Effector memory CD4-positive, alpha-beta T cell (primary cell): Measurements from ENCODE around the gene SPCS1.

Experiments
- DNase-seq, 3 donors: peaks; one replicate each; pipeline ENCODE4 v3.0.0-alpha.2; 2020
- H3K27ac ChIP-seq: 2 replicates; pipeline ENCODE4 v1.7.0; 2013; ENCODE audit warnings: mild to moderate bottlenecking, low read length, moderate library complexity; ENCODE audit not compliant: insufficient read depth, poor library complexity, severe bottlenecking
- H3K27me3 ChIP-seq: replicated peaks from 2 replicates; pipeline ENCODE4 v1.7.0; 2013; ENCODE audit warnings: mild to moderate bottlenecking, low read length; ENCODE audit not compliant: insufficient read depth, control insufficient read depth, poor library complexity, severe bottlenecking
- H3K36me3 ChIP-seq: 2 replicates; pipeline ENCODE4 v1.7.0; 2013; ENCODE audit warnings: mild to moderate bottlenecking, low read length, moderate library complexity; ENCODE audit not compliant: control insufficient read depth, insufficient read depth
- H3K4me1 ChIP-seq: 2 replicates; pipeline ENCODE4 v1.7.0; 2013; ENCODE audit warnings: low read length, mild to moderate bottlenecking; ENCODE audit not compliant: control insufficient read depth, insufficient read depth, poor library complexity, severe bottlenecking
- H3K4me3 ChIP-seq: 2 replicates; pipeline ENCODE4 v1.7.0; 2013; ENCODE audit warnings: low read length, low read depth, mild to moderate bottlenecking; ENCODE audit not compliant: insufficient read depth, poor library complexity, severe bottlenecking
- H3K9me3 ChIP-seq: 2 replicates; pipeline ENCODE4 v1.7.0; 2013; ENCODE audit warnings: mild to moderate bottlenecking, low read length, moderate library complexity; ENCODE audit not compliant: control insufficient read depth

The SPCS1 gene

GRCh38 chr3:52694528-52695189, 11.2 kb upstream of the SPCS1 start:
- Histone ChIP-seq H3K4me3 (no peak overlapping the region), H3K27me3 (no peaks in the 10 kb centered on the region), H3K4me1 (no peaks in the 10 kb centered on the region), H3K36me3 (peaks cover 81% of the 10 kb centered on the region), H3K27ac (no peak overlapping the region), H3K9me3 (no peaks in the 10 kb centered on the region)
- no peak for DNase-seq

GRCh38 chr3:52695798-52696671, 9.9 kb upstream of the SPCS1 start:
- no peaks in the 10 kb centered on the region for H3K4me1 ChIP-seq
- no peak for DNase-seq
- H3K27me3 ChIP-seq, result no peaks in the 10 kb centered on the region
- H3K27ac ChIP-seq, result no peak overlapping the region
- H3K4me3 ChIP-seq, result no peak overlapping the region
- H3K36me3 ChIP-seq, result peaks cover 71% of the 10 kb centered on the region
- no peaks in the 10 kb centered on the region for H3K9me3 ChIP-seq

DNA sequence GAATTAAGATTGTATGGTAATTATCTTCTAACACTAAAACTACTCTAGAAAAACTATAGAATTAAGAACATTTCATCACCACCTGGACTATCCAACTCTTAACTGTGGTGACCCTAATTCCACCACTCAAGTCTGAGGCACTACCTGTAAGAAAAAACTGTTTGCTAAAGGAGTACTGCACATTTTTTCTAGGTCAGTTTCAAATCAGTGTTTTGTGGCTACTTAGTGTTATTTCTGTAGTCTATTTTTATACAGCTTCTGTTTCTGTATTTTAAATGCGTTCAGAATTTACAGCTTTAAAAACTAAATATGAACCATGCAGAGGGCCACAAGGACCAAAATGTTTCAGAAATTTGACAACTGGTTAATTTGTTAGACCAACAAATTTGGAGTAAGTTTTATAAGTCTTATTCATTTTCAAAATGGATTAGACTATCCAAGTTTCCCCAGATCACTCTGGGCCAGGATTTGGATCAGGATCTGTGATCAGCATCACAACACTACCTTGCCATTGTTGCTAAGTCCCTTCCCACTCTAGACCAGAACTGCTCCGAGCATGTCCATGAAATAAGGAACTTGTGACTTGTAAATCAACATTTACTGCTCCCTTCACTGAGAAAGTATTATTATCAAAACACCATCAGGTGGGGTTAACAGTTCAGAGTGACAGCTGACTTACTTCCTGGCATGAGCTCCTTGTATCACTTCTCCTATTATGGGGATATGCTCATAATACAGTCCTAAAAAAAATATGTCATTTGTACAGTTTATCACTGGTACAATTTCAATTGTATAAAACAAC, 8.9 kb upstream of the SPCS1 start:
- Histone ChIP-seq H3K36me3 (peaks cover 61% of the 10 kb centered on the region), H3K4me1 (no peaks in the 10 kb centered on the region), H3K4me3 (no peak overlapping the region), H3K27ac (no peak overlapping the region), H3K9me3 (no peaks in the 10 kb centered on the region), H3K27me3 (no peaks in the 10 kb centered on the region)
- DNase-seq, result no peak

- no peaks in the 10 kb centered on the region for H3K4me1 ChIP-seq
- H3K9me3 ChIP-seq, result no peaks in the 10 kb centered on the region
- no peak overlapping the region for H3K4me3 ChIP-seq
- H3K27ac ChIP-seq, result no peak overlapping the region
- peaks cover 55% of the 10 kb centered on the region for H3K36me3 ChIP-seq
- DNase-seq, result no peak
- no peaks in the 10 kb centered on the region for H3K27me3 ChIP-seq
Measured at GRCh38 chr3:52697632-52697965, 8.3 kb upstream of the SPCS1 start.

DNA sequence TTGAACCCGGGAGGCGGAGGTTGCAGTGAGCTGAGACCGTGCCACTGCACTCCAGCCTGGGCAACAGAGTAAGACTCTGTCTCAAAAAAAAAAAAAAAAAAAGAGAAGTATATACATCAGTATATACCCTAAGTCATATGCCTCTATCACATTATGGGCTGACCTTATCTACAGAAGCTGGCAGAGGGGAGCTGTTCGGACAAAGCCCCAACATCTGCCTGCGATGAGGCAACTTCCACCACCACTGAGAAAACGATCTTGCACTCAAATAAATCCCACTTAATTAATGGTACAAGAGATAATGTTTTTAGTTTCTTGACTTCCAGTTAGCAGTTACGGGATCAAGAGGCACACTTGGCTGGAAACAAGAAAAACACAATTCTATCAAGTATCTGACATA, 2.6 kb upstream of the SPCS1 start:
- no peak for DNase-seq
- Histone ChIP-seq H3K4me3 (no peak overlapping the region), H3K27me3 (no peaks in the 10 kb centered on the region), H3K27ac (no peak overlapping the region), H3K4me1 (peaks cover 20% of the 10 kb centered on the region), H3K9me3 (no peaks in the 10 kb centered on the region), H3K36me3 (peaks cover 12% of the 10 kb centered on the region)

GRCh38 chr3:52704611-52705437, 1.1 kb upstream of the SPCS1 start:
- H3K4me1 ChIP-seq, result peaks cover 20% of the 10 kb centered on the region
- peak overlapping the region; percentile 90 for H3K4me3 ChIP-seq
- peaks cover 12% of the 10 kb centered on the region for H3K36me3 ChIP-seq
- peak overlapping the region; percentile 92 for H3K27ac ChIP-seq
- H3K27me3 ChIP-seq, result no peaks in the 10 kb centered on the region
- H3K9me3 ChIP-seq, result no peaks in the 10 kb centered on the region
- DNase-seq, result no peak

DNA sequence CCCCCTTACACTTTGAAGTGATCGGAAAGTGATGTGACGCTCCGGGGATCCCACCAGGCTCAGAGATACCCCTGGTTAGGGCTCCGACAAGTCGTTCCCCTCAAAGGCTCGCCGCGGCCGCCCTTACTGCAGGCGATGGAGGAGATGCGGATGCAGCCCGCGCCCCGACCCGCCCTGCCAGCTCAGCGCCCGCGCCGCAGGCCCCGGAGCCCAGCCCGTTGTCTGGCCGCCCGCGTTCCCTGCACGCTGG, 543 bp upstream of the SPCS1 start:
- peak overlapping the region; percentile 90 for H3K4me3 ChIP-seq
- no peaks in the 10 kb centered on the region for H3K27me3 ChIP-seq
- no peaks in the 10 kb centered on the region for H3K9me3 ChIP-seq
- peaks cover 20% of the 10 kb centered on the region for H3K4me1 ChIP-seq
- H3K27ac ChIP-seq, result peak overlapping the region; percentile 92
- no peak for DNase-seq
- H3K36me3 ChIP-seq, result peaks cover 10% of the 10 kb centered on the region

GRCh38 chr3:52707585-52707984, 1.7 kb downstream of the SPCS1 start:
- peak overlapping the region; percentile 29 for H3K27ac ChIP-seq

GRCh38 chr3:52710512-52710911, 4.6 kb downstream of the SPCS1 start:
- peaks cover 12% of the 10 kb centered on the region for H3K4me1 ChIP-seq
- no peaks in the 10 kb centered on the region for H3K27me3 ChIP-seq
- no peak for DNase-seq
- peaks cover 10% of the 10 kb centered on the region for H3K36me3 ChIP-seq
- H3K4me3 ChIP-seq, result no peak overlapping the region
- H3K27ac ChIP-seq, result no peak overlapping the region
- no peaks in the 10 kb centered on the region for H3K9me3 ChIP-seq

More at GRCh38 chr3:52707585-52707984, 1.7 kb downstream of the SPCS1 start:
- no peak for DNase-seq
- Histone ChIP-seq H3K4me1 (peaks cover 20% of the 10 kb centered on the region), H3K4me3 (no peak overlapping the region), H3K9me3 (no peaks in the 10 kb centered on the region), H3K27me3 (no peaks in the 10 kb centered on the region), H3K36me3 (peaks cover 10% of the 10 kb centered on the region)
